Breast epithelium (tissue), 4 donors: ENCODE results near the gene C9orf85. TPM values are rescaled to one million over a fixed set of nuclear protein-coding genes. Genes with fewer than 3 reads are reported as not detected.
A peak's percentile ranks its signal among the peaks of the same experiment; 100 is the strongest.

Experiments used
- DNase-seq, 2 donors: peaks; one replicate each; pipeline ENCODE4 v3.0.0-alpha.2; 2019; ENCODE audit warnings: low spot score in 2 of 2
- H3K27ac ChIP-seq, 2 donors: fragments of 200-600 bp; sonication (generic) in 1 of 2; one replicate each; pipeline ENCODE4 v1.5.1; 2016 to 2019; ENCODE audit warnings: mild to moderate bottlenecking in 1 of 2
- H3K27me3 ChIP-seq, 2 donors: fragments of 200-600 bp; sonication (generic) in 1 of 2; one replicate each; pipeline versions ENCODE4 v1.5.1 to v1.6.0; 2017 to 2019; ENCODE audit warnings: control low read depth in 1 of 2, mild to moderate bottlenecking in 1 of 2
- H3K36me3 ChIP-seq: fragments of 200-600 bp; one replicate; pipeline ENCODE4 v1.5.1; 2019
- H3K4me1 ChIP-seq, 2 donors: fragments of 200-600 bp; sonication (generic); one replicate each; pipeline ENCODE4 v1.5.1; 2016 to 2019; ENCODE audit warnings: control low read depth in 1 of 2
- H3K4me3 ChIP-seq, 3 donors: fragments of 200-600 bp; sonication (generic); 1 replicate in 2 of 3; 2 replicates in 1 of 3; pipeline ENCODE4 v1.5.1; 2016 to 2019; ENCODE audit warnings: mild to moderate bottlenecking in 3 of 3, moderate library complexity in 2 of 3
- H3K9me3 ChIP-seq, 2 donors: fragments of 200-600 bp; sonication (generic) in 1 of 2; one replicate each; pipeline ENCODE4 v1.5.1; 2016 to 2019; ENCODE audit warnings: control low read depth in 1 of 2
- POLR2A ChIP-seq: fragments of 450-650 bp; IDR thresholded peaks from one replicate; pipeline ENCODE4 v1.6.1; 2016; ENCODE audit warnings: antibody characterized with exemption, mild to moderate bottlenecking, moderate library complexity
- POLR2AphosphoS5 ChIP-seq, 3 donors: sonication (generic); formaldehyde crosslinking; IDR thresholded peaks; one replicate each; pipeline ENCODE4 v1.6.1; 2017; ENCODE audit warnings: antibody characterized with exemption in 3 of 3
- intact Hi-C: fragments of 100-400 bp; cut with DNase I; formaldehyde crosslinking; loops from one replicate; pipeline ENCODE4 v1.15.1; 2023; ENCODE audit warnings: low total_unique reads
- total RNA-seq, 3 donors: library from RNA; depleted of rRNA; stranded (reverse); fragments of >200 nt; gene quantifications; one replicate each; pipeline ENCODE4 v1.1.0, GENCODE V29; 2016
- TF ChIP-seq, protein P1 (sequence below), 3 donors: fragments of 450-650 bp; IDR thresholded peaks; one replicate each; pipeline ENCODE4 v1.5.1; 2016 to 2017; ENCODE audit warnings: antibody characterized with exemption in 3 of 3, mild to moderate bottlenecking in 3 of 3, moderate library complexity in 3 of 3

C9orf85 gene
- total RNA-seq, 3 donors from 2014 or later: 10.7 to 15.7 (median 14.1) TPM

DNA sequence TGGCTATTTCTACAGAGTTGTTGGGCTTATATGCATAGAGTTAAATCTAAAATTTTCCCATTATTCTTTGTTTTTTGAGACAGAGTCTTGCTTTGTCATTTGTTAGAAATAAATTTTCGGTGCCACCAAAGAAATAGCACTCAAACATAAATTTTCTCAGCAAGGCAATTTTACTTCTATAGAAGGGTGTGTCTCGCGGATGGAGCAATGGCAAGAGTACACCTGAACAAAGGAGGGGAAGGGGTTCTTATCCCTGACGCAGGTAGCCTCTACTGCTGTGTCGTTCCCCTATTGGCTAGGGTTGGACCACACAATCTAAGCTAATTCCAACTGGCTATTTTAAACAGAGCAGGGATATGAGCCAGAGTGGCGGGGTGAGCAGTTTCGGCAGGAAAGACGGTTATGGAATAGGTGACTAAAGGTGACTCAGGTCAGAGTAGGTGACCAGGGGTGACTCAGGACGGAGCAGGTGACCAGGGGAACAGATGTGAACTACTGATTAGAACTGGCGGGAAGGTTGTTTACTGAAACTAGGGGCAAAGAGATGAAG, 57.2 kb downstream of the C9orf85 start:
- Histone ChIP-seq H3K4me3 (no peak overlapping the region), H3K4me1 (no peaks in the 10 kb centered on the region), H3K36me3 (peaks cover 4% of the 10 kb centered on the region), H3K9me3 (peaks cover 0 to 11% of the 10 kb centered on the region in 2 donors), H3K27ac (no peak overlapping the region), H3K27me3 (no peaks in the 10 kb centered on the region)
- no peak for DNase-seq
- TF ChIP-seq POLR2AphosphoS5 (IDR thresholded peaks at IDR 0.05): no peak
- TF ChIP-seq, protein P1, sequence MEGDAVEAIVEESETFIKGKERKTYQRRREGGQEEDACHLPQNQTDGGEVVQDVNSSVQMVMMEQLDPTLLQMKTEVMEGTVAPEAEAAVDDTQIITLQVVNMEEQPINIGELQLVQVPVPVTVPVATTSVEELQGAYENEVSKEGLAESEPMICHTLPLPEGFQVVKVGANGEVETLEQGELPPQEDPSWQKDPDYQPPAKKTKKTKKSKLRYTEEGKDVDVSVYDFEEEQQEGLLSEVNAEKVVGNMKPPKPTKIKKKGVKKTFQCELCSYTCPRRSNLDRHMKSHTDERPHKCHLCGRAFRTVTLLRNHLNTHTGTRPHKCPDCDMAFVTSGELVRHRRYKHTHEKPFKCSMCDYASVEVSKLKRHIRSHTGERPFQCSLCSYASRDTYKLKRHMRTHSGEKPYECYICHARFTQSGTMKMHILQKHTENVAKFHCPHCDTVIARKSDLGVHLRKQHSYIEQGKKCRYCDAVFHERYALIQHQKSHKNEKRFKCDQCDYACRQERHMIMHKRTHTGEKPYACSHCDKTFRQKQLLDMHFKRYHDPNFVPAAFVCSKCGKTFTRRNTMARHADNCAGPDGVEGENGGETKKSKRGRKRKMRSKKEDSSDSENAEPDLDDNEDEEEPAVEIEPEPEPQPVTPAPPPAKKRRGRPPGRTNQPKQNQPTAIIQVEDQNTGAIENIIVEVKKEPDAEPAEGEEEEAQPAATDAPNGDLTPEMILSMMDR (IDR thresholded peaks at IDR 0.05): no peak
- no peak for TF ChIP-seq POLR2A
- intact Hi-C loops: no loop called here

DNA sequence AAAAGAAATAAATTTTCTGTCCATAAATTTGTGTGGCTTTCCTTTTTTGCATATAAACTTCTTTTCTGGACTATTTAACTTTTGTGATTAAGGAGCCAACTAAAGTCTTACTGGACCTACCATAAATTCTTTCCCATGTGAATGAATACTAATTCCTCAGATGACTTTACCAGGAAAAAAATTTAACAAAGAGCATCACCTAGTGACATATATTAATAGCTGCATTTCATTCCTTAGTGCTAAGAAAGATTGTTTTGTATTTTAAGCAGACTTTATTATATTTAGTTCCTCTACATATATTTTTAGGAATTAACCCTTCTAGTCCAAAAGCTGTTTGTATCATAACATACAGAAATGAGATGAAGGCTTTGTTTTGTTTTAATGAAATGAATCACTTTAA, 64.4 kb downstream of the C9orf85 start:
- Histone ChIP-seq H3K4me3 (no peak overlapping the region), H3K27ac (no peak overlapping the region), H3K4me1 (no peaks in the 10 kb centered on the region), H3K36me3 (no peaks in the 10 kb centered on the region), H3K27me3 (no peaks in the 10 kb centered on the region), H3K9me3 (no peaks in the 10 kb centered on the region)
- DNase-seq: no peak
- intact Hi-C loops: loop anchor here (5.0 kb wide), 1 partner anchor 259 kb away; no protein-coding TSS in a partner anchor
- TF ChIP-seq POLR2AphosphoS5 (IDR thresholded peaks at IDR 0.05): no peak
- TF ChIP-seq, protein P1 (IDR thresholded peaks at IDR 0.05): peak in 2 of 3 donors; percentile 12 to 24

DNA sequence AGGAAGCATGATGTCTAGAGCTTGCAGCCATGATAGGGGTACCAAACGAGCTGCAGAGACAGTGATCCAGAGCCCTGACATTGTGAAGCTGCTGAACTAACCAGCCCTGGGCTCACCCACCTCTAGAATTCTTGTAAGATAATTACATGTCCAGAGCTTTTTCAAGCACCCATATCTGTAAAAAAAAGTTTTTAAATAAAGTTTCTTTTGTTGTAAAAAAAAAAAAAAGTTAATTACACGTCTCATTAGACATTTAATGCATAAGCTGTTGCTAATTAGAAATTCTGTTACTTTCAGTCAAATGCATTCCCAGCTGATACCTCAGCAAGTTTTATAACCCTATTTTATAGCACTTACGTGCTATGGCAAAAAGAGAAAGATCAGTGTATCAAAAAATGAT, 65.6 kb downstream of the C9orf85 start:
- H3K9me3 ChIP-seq: no peaks in the 10 kb centered on the region
- TF ChIP-seq, protein P1 (IDR thresholded peaks at IDR 0.05): no peak
- no peak for TF ChIP-seq POLR2A
- TF ChIP-seq POLR2AphosphoS5 (IDR thresholded peaks at IDR 0.05): no peak
- no peaks in the 10 kb centered on the region for H3K4me1 ChIP-seq
- DNase-seq: no peak
- H3K4me3 ChIP-seq: no peak overlapping the region
- H3K36me3 ChIP-seq: no peaks in the 10 kb centered on the region
- no peaks in the 10 kb centered on the region for H3K27me3 ChIP-seq
- H3K27ac ChIP-seq: no peak overlapping the region
- intact Hi-C loops: loop anchor here (5.0 kb wide), 1 partner anchor 260 kb away; no protein-coding TSS in a partner anchor

DNA sequence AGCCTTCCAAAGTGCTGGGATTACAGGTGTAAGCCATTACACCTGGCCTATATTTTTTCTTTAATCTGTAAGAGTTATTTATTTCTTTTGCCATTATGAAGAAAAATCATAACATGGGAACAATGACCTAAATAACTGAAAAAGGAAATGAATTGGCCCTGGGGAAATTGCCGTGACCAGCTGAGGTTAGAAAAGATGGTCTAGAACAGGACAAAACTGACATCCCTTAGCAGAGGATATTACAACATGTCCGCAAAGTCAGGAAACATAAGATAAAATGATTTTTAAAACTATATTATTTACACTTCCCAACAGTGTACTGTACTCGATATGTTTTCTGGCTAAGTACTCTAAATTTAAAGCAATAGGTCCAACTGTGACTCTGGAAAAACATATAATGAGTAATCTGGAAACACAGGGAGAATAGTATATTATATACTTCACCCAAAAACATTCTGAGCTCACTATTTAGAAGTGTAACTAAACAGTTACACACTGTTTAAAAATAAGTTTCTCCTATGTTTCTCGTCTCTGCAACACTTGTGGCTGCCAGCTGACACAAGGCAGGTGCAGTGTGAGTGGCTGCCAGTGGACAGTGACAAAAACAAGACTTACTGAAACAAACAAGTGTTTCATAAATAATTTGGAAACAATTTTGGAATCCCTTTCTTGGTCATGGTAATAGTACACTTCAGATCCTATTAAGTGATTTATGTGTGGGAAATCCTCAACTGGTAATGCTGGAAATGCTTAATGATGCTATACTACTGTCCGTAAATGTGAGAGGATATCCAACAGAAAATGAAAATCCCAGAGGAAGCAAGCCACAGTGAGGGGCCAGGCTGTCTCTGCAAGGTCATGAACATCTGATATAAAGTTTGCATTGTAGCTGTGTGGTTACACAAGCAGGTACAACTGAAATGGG, 69.1 kb downstream of the C9orf85 start:
- intact Hi-C loops: no loop called here
- TF ChIP-seq POLR2AphosphoS5 (IDR thresholded peaks at IDR 0.05) (no peak), POLR2A (no peak)
- TF ChIP-seq, protein P1 (IDR thresholded peaks at IDR 0.05): no peak
- H3K36me3 ChIP-seq: no peaks in the 10 kb centered on the region
- no peak overlapping the region for H3K4me3 ChIP-seq
- H3K27ac ChIP-seq: no peak overlapping the region
- H3K9me3 ChIP-seq: no peaks in the 10 kb centered on the region
- no peaks in the 10 kb centered on the region for H3K4me1 ChIP-seq
- DNase-seq: no peak
- H3K27me3 ChIP-seq: no peaks in the 10 kb centered on the region

DNA sequence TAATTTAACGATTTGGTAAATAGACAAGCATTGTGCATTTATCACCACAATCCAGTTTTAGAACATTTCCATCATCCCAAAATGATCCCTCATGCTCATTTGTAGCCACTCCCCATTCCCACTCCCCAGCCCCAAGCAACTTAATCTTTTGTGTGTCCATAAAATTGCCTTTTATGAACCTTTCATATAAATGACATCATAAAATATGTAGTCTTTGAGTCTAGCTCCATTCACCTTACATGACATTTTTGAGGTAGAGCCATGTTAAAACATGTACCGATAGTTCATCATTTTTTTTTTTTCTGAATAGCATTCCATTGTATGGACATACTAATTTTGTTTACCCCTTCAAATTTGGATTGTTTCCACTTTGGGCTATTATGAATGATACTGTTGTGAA, 70.5 kb downstream of the C9orf85 start:
- TF ChIP-seq, protein P1 (IDR thresholded peaks at IDR 0.05): no peak
- no peak for TF ChIP-seq POLR2A
- no peak for TF ChIP-seq POLR2AphosphoS5 (IDR thresholded peaks at IDR 0.05)
- intact Hi-C loops: loop anchor here (2.0 kb wide), 1 partner anchor 49 kb away; no protein-coding TSS in a partner anchor
- no peak overlapping the region for H3K27ac ChIP-seq
- no peak overlapping the region for H3K4me3 ChIP-seq
- H3K9me3 ChIP-seq: no peaks in the 10 kb centered on the region
- no peaks in the 10 kb centered on the region for H3K36me3 ChIP-seq
- H3K4me1 ChIP-seq: no peaks in the 10 kb centered on the region
- no peak for DNase-seq
- no peaks in the 10 kb centered on the region for H3K27me3 ChIP-seq
